ENCODE measurements around the gene TMEM272. TPM values are rescaled to one million over a fixed set of nuclear protein-coding genes. Genes with fewer than 3 reads are reported as not detected.

Gene TMEM272
- total and polyA plus RNA-seq, 2 donors (not counting 1 experiment from before 2014, with no cell fraction given) = not detected

DNA sequence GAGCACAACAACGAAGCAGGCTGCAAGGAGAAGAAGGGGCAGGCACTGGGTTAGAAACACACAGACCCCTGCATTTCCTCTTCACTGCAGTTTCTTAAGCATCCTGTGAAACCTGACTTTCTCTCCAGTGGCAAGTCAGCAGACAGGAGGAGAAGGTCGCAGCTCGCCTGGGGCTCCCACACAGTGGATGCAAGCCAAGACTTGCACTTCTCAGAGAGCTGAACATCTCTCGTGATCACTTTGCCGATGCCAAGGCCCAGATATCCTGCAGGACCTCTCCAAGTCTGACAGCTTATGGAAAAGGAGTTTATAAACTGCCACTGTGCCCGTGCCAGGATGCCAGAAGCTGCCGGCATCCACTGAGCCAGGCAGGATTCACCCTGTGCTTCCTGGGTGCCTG is 18.4 kb downstream of the TMEM272 start:
- Histone ChIP-seq H3K9ac (ENCODE audit: low read length) (no peak overlapping the region), H3K27me3 (replicated peaks in 1 of 4; ENCODE audit: control extremely low read depth in 1 of 4, control insufficient read depth in 3 of 4, insufficient read depth in 4 of 4, low read length in 3 of 4) (peaks cover 0 to 2% (median 0%) of the 10 kb centered on the region in 4 experiments), H4K20me1 (ENCODE audit: control insufficient read depth, insufficient read depth, low read length, poor library complexity, severe bottlenecking) (no peaks in the 10 kb centered on the region), H3K36me3 (replicated peaks in 1 of 2; ENCODE audit: control extremely low read depth in 1 of 2, control insufficient read depth in 1 of 2, extremely low read depth in 1 of 2, insufficient read depth in 2 of 2, low read length in 1 of 2) (no peaks in the 10 kb centered on the region), H3K27ac (ENCODE audit: low read length in 2 of 2) (no peak overlapping the region), H3K79me2 (ENCODE audit: control insufficient read depth, insufficient read depth, low read length) (no peaks in the 10 kb centered on the region), H3K4me1 (ENCODE audit: control insufficient read depth in 2 of 2, insufficient read depth in 2 of 2, low read length in 2 of 2) (peaks cover 61 to 68% of the 10 kb centered on the region in 2 donors), H3K4me2 (replicated peaks; ENCODE audit: low read depth, low read length, poor library complexity, severe bottlenecking) (peak overlapping the region; percentile 4), H3K4me3 (ENCODE audit: control extremely low read depth in 1 of 5, extremely low read depth in 1 of 5, insufficient read depth in 1 of 5, low read depth in 2 of 5, low read length in 4 of 5) (no peak overlapping the region), H3K9me3 (ENCODE audit: control extremely low read depth in 1 of 3, control insufficient read depth in 2 of 3, insufficient read depth in 1 of 3, low read length in 2 of 3) (no peaks in the 10 kb centered on the region), H2AFZ (ENCODE audit: insufficient read depth, low read depth, low read length, poor library complexity, severe bottlenecking) (peak overlapping the region; percentile 19)
- POLR2A ChIA-PET = no interaction called here
- H3K27ac Mint-ChIP-seq = no peak overlapping the region
- intact Hi-C loops (cut with micrococcal nuclease) = no loop called here
- peaks cover 68% of the 10 kb centered on the region for H3K4me1 Mint-ChIP-seq
- H3K4me3 Mint-ChIP-seq = no peak overlapping the region
- TF ChIP-seq EZH2 (IDR thresholded peaks at IDR 0.05; ENCODE audit: borderline replicate concordance, insufficient read depth, low read depth, low read length, poor library complexity, severe bottlenecking) = no peak
- WGBS (ENCODE audit: insufficient coverage) = 49% methylated on average over 7 of the region's 7 CpGs
- peaks cover 4% of the 10 kb centered on the region for H3K27me3 Mint-ChIP-seq
- ATAC-seq (ENCODE audit: low read depth) (no peak), DNase-seq (no peak)
- H3K9me3 Mint-ChIP-seq (ENCODE audit: insufficient read depth) = no peaks in the 10 kb centered on the region
- CTCF ChIA-PET = interaction anchor here (9.4 kb wide), 1 partner anchor 12 kb away, joined by 66 read pairs; no protein-coding TSS in a partner anchor

DNA sequence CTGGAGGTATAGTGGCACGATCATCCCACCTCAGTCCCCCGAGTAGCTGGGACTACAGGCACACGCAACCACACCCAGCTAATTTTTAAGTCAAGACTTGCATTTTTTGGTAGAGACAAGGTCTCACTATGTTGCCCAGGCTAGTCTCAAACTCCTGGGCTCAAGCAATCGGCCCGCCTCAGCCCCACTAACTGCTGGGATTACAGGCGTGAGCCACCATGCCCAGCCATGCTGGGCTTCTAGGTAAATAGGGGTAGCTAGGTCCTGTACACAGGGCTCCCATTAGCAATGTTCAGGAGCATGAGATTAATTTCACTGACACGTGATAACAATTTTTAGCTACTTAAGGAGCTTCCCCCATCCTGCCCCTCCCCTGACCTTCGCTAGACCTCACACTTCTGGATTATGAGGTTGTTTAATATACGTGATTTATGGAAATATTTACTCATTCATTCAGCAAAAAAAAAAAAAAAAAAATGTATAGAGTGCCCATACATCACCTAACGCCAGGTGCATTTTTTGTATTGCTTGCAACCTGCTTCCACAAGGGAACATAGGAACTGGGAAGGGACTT is 19.2 kb downstream of the TMEM272 start:
- Histone ChIP-seq H3K9ac (ENCODE audit: low read length) (no peak overlapping the region), H3K9me3 (ENCODE audit: control extremely low read depth in 1 of 3, control insufficient read depth in 2 of 3, insufficient read depth in 1 of 3, low read length in 2 of 3) (no peaks in the 10 kb centered on the region), H3K36me3 (replicated peaks in 1 of 2; ENCODE audit: control extremely low read depth in 1 of 2, control insufficient read depth in 1 of 2, extremely low read depth in 1 of 2, insufficient read depth in 2 of 2, low read length in 1 of 2) (no peaks in the 10 kb centered on the region), H2AFZ (ENCODE audit: insufficient read depth, low read depth, low read length, poor library complexity, severe bottlenecking) (peak overlapping the region; percentile 66), H3K4me2 (replicated peaks; ENCODE audit: low read depth, low read length, poor library complexity, severe bottlenecking) (peak overlapping the region; percentile 56), H3K27me3 (replicated peaks in 1 of 4; ENCODE audit: control extremely low read depth in 1 of 4, control insufficient read depth in 3 of 4, insufficient read depth in 4 of 4, low read length in 3 of 4) (no peaks in the 10 kb centered on the region), H3K27ac (ENCODE audit: low read length in 2 of 2) (no peak overlapping the region), H4K20me1 (ENCODE audit: control insufficient read depth, insufficient read depth, low read length, poor library complexity, severe bottlenecking) (no peaks in the 10 kb centered on the region), H3K4me1 (ENCODE audit: control insufficient read depth in 2 of 2, insufficient read depth in 2 of 2, low read length in 2 of 2) (peaks cover 70 to 74% of the 10 kb centered on the region in 2 donors), H3K79me2 (ENCODE audit: control insufficient read depth, insufficient read depth, low read length) (no peaks in the 10 kb centered on the region), H3K4me3 (ENCODE audit: control extremely low read depth in 1 of 5, extremely low read depth in 1 of 5, insufficient read depth in 1 of 5, low read depth in 2 of 5, low read length in 4 of 5) (peak overlapping the region in 1 of 5 experiments; percentile 2)
- Mint-ChIP-seq H3K4me1 (peaks cover 75% of the 10 kb centered on the region), H3K9me3 (ENCODE audit: insufficient read depth) (no peaks in the 10 kb centered on the region), H3K27me3 (peaks cover 4% of the 10 kb centered on the region), H3K4me3 (no peak overlapping the region), H3K27ac (no peak overlapping the region)
- CTCF ChIA-PET = interaction anchor here (1.3 to 9.4 kb wide), 2 partner anchors 12 to 372 kb away, joined by 3 to 66 read pairs; no protein-coding TSS in a partner anchor
- WGBS (ENCODE audit: insufficient coverage) = 89% methylated on average over 6 of the region's 10 CpGs
- TF ChIP-seq, protein P1, sequence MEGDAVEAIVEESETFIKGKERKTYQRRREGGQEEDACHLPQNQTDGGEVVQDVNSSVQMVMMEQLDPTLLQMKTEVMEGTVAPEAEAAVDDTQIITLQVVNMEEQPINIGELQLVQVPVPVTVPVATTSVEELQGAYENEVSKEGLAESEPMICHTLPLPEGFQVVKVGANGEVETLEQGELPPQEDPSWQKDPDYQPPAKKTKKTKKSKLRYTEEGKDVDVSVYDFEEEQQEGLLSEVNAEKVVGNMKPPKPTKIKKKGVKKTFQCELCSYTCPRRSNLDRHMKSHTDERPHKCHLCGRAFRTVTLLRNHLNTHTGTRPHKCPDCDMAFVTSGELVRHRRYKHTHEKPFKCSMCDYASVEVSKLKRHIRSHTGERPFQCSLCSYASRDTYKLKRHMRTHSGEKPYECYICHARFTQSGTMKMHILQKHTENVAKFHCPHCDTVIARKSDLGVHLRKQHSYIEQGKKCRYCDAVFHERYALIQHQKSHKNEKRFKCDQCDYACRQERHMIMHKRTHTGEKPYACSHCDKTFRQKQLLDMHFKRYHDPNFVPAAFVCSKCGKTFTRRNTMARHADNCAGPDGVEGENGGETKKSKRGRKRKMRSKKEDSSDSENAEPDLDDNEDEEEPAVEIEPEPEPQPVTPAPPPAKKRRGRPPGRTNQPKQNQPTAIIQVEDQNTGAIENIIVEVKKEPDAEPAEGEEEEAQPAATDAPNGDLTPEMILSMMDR (IDR thresholded peaks at IDR 0.05) = no peak
- no peak for TF ChIP-seq EZH2 (IDR thresholded peaks at IDR 0.05; ENCODE audit: borderline replicate concordance, insufficient read depth, low read depth, low read length, poor library complexity, severe bottlenecking)
- DNase-seq = no peak
- ATAC-seq (ENCODE audit: low read depth) = no peak
- intact Hi-C loops (cut with micrococcal nuclease) = no loop called here
- POLR2A ChIA-PET = interaction anchor here (0.7 kb wide), 1 partner anchor 370 kb away, joined by 15 read pairs; no protein-coding TSS in a partner anchor
